GM18507 (cell line): Measurements from ENCODE around the gene TBC1D10A.

ENCODE experiments used
- DNase-seq: peaks from one replicate; pipeline ENCODE4 v3.0.0; 2011; ENCODE audit warnings: low read depth; ENCODE audit not compliant: insufficient read length; ENCODE audit errors: extremely low spot score
- FAIRE-seq: peaks from 2 replicates; lab custom pipeline; 2011; peaks lifted over from hg19 to GRCh38; lab: Jason Lieb, UNC

Gene TBC1D10A

GRCh38 chr22:30305906-30306626 lies 20.7 kb downstream of the TBC1D10A start:
- no peak for DNase-seq
- no peak for FAIRE-seq

GRCh38 chr22:30305519-30305905 lies 21.2 kb downstream of the TBC1D10A start:
- no peak for DNase-seq
- FAIRE-seq = peak; percentile 99

DNA sequence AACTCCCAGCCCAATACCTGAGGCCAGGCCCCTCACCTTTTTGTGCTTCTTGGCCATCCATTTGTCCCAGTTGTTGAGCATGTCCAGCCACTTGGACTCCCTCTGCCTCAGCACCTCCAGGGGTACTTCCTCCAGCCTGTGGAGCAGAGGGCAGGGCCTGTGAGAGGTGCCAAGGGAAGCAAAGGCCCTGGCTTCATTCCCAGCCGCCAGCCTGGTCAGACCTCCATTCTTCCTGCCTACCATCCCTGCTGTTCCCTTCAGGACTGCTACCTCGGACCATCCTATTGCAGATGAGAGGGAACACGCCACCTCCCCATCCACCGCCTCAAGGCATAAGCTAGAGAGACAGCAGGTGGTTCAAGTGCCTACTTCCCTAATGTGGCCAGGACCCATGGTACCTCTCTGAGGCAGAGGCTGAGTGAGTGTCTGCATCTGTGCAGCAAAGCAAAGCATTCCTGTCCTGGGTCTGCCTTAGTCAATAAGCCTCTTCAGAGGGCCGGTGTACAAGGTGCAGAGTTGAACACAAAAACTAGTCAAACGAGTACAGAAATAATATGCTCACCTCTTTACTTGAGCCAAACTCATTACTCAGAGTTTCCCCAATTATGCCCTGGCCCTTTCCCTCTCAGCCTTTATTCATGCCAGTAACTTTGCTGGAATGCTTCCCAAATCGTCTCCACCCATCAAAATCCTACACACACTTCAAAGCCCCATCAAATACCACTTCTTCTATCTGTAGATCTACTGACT lies 22.1 kb downstream of the TBC1D10A start:
- DNase-seq (no peak), FAIRE-seq (peak; percentile 78)

- DNase-seq (no peak), FAIRE-seq (peak; percentile 75)
Observed at GRCh38 chr22:30302810-30303138, 24.0 kb downstream of the TBC1D10A start.

DNA sequence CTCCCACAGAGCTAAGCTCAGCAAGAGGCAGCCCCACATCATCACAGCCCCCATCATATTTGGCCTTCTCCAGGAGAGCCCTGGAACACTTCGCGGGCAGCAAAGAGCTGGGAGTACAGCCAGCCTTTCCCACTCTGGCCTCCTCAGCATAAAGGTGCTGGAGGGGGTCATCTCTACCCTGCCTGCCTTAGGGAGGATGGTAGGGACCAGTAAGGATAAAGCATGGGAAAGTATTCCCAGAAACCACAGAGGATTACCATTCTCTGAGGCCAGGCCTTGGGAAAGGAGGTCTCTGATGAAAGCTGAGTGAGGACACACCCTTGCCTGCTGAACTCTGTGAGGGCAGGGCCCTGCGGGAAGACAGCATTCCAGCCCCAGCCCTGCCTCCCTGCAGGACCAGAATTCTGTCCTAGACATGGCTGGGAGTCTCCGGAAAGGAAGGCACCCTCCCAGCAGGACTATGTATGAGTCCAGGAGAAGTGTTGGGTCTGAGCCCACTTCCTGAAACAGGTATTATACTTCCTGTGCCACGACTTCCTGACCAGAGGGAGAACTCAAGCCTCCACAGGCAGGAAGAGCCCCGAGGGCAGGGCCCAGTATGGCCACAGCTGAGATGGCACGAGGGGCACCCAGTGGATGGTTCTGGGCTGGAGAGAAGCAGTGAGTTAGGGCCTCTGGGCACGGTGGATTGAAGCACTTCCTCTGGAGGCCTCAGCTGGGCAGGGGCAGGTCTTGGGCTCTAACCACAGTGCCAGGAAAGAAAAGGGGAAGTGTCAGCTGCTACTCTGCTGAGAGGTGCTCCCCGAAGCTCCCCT lies 24.5 kb downstream of the TBC1D10A start:
- FAIRE-seq (no peak), DNase-seq (no peak)

DNA sequence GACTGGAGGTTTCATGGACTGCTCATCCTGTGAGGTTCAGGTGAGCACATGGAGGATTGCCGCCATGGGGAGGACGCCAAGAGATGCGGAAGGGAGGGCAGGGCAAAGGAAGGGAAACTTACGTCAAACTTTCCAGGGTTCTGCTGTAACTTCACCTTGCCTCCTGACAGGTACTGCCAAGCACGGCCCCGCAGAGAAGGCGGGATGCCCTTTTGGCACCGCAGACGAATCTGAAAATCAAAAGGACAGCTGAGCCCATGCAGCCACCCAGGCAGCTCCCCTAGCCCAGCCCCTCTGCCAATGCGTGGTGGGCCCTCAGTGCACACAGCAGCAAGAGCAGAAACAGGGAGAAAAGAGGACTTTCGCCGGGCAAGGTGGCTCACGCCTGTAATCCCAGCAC lies 27.4 kb downstream of the TBC1D10A start:
- DNase-seq (no peak), FAIRE-seq (no peak)

DNA sequence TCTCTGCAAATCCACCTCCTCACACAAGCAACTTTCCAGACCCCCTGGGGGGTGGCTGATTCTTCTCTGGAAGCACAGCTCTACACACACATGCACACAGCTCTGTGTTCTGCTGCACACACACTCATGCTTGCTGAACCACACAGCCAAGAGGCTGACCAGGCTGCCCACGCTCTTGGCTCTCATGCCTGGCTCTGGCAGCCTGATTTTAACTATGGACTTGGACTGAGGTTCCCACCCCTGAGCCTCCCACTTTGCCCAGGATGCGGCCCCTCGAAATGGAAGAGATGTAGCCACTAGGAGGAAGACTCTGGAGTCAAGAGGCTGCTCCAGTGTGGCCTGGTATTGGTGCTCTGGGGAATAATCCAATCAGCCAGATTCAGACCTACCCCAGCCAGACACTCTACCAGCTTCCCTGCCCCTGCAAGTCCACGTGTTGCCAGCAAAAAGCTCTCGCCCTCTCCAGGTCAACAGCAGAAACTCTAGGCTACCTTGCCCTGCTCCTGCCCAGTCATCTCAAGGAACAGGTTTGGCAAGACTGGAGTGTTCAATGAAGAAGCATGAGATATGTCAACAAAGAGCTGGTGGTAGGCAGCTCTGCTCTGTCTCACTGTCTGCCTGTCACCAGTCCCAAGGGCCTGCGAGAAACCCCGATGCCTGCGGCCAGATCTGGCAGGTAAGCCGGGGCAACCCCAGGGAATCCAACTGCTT lies 28.6 kb downstream of the TBC1D10A start:
- no peak for FAIRE-seq
- no peak for DNase-seq

- DNase-seq = no peak
- no peak for FAIRE-seq
Observed at GRCh38 chr22:30297276-30297990, 29.3 kb downstream of the TBC1D10A start.

GRCh38 chr22:30296833-30297232 lies 29.9 kb downstream of the TBC1D10A start:
- DNase-seq = no peak
- FAIRE-seq = no peak

- no peak for DNase-seq
- no peak for FAIRE-seq
Observed at GRCh38 chr22:30296324-30296723, 30.4 kb downstream of the TBC1D10A start.

GRCh38 chr22:30295576-30295975 lies 31.2 kb downstream of the TBC1D10A start:
- DNase-seq (no peak), FAIRE-seq (no peak)

DNA sequence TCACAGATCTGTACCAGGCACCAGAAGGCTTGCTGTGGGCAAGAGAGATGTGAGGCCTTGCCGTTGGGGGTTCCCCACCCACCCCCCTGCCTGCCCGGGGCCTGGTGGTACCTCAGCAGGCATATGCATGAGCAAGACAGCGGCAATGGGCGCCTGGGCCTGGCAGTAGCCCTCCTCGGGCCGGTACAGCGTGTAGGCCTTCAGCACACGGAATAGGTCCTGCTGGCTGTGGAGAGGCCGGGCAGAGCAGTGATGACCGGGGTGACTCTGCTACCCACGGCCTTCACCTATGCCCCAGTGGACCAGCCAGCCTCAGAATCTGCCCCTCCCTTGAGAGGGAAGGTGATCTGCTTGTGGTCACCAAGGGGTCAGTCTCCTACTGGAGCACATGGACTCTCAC lies 31.9 kb downstream of the TBC1D10A start:
- no peak for FAIRE-seq

GRCh38 chr22:30294066-30294465 lies 32.7 kb downstream of the TBC1D10A start:
- DNase-seq (no peak), FAIRE-seq (no peak)

More for the DNA sequence above, 31.9 kb downstream of the TBC1D10A start:
- no peak for DNase-seq

- DNase-seq = no peak
Observed at GRCh38 chr22:30293026-30293425, 33.7 kb downstream of the TBC1D10A start.

DNA sequence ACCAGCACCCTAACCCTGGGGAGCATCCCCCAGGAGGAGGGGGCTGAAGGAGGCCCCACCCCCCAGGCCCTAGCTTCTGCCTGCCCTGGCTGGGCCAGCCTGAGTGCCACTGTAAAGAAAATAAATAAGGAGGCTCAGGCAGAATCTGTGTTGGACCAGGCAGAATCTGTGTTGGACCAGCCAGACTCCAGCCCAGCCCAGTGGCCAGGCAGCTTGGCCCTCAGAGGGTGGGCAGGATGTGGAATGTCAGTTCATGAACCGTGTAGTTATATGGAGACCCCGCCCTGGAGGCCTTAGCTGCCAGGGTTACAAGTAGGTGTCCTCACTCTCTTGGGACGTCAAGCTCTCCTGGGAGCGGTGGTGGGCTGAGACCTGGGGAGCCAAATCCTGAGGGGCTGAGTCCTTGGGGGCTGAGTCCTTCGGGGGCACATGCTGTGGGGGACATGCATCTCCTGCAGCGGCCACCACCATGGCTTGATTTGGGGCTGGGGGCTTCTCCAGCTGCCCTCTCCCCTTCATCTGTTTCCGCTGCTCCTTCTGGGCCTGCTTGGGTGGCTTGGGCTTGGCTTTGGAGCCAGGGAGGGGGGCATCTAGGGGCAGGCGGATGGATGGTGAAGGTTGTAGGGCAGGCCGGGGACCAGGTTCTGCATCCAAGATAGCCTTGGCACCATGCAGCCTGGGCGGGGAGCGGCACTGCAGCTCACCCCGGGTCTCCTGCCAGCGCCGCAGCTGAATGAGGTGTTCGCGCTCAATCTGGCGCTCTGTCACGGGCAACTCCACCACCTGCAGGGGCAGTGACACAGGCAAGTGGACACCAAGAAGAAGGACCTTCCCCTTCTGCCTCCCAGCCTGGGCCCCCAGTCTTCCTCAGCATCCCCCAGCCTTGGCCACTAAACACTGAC lies 34.4 kb downstream of the TBC1D10A start:
- DNase-seq (no peak), FAIRE-seq (no peak)

More at GRCh38 chr22:30293026-30293425, 33.7 kb downstream of the TBC1D10A start:
- no peak for FAIRE-seq

- FAIRE-seq = no peak
- DNase-seq = no peak
Observed at GRCh38 chr22:30291058-30291892, 35.5 kb downstream of the TBC1D10A start.

- peak; percentile 52 for FAIRE-seq
- no peak for DNase-seq
Observed at GRCh38 chr22:30290342-30291057, 36.2 kb downstream of the TBC1D10A start.
